ENCODE results near the gene ZNF277.
"Not testable (repeated sequence)": the region's sequence is repeated elsewhere in the genome, so short reads cannot be mapped to it uniquely, and the experiment has no call there.

The ZNF277 gene

GRCh38 chr7:112292162-112292561 lies 85.7 kb downstream of the ZNF277 start:
- DNase-seq (no peak), ATAC-seq (replicated peaks) (no peak)
- Mint-ChIP-seq H3K27ac (no peak overlapping the region), H3K4me3 (no peak overlapping the region), H3K36me3 (peaks cover 9 to 28% of the 10 kb centered on the region in 2 donors), H3K4me1 (peaks cover 0 to 3% of the 10 kb centered on the region in 2 donors), H3K9me3 (no peaks in the 10 kb centered on the region), H3K27me3 (no peaks in the 10 kb centered on the region)

GRCh38 chr7:112293416-112293815 lies 86.9 kb downstream of the ZNF277 start:
- ATAC-seq (replicated peaks) (no peak), DNase-seq (no peak)
- no peak overlapping the region for H3K4me3 Mint-ChIP-seq
- peaks cover 0 to 3% of the 10 kb centered on the region in 2 donors for H3K4me1 Mint-ChIP-seq
- no peaks in the 10 kb centered on the region for H3K27me3 Mint-ChIP-seq
- H3K27ac Mint-ChIP-seq, result no peak overlapping the region
- H3K9me3 Mint-ChIP-seq, result no peaks in the 10 kb centered on the region
- peaks cover 7 to 33% of the 10 kb centered on the region in 2 donors for H3K36me3 Mint-ChIP-seq

- Mint-ChIP-seq H3K4me3 (no peak overlapping the region), H3K27me3 (no peaks in the 10 kb centered on the region), H3K27ac (no peak overlapping the region), H3K9me3 (no peaks in the 10 kb centered on the region), H3K4me1 (peaks cover 0 to 3% of the 10 kb centered on the region in 2 donors), H3K36me3 (peaks cover 17 to 42% of the 10 kb centered on the region in 2 donors)
- DNase-seq (no peak), ATAC-seq (replicated peaks) (no peak)
Measured at GRCh38 chr7:112296432-112296831, 89.9 kb downstream of the ZNF277 start.

GRCh38 chr7:112297681-112298080 lies 91.2 kb downstream of the ZNF277 start:
- ATAC-seq (replicated peaks) (no peak), DNase-seq (no peak)
- Mint-ChIP-seq H3K36me3 (peaks cover 18 to 36% of the 10 kb centered on the region in 2 donors), H3K27me3 (no peaks in the 10 kb centered on the region), H3K27ac (no peak overlapping the region), H3K9me3 (no peaks in the 10 kb centered on the region), H3K4me3 (no peak overlapping the region), H3K4me1 (peaks cover 3 to 6% of the 10 kb centered on the region in 2 donors)

GRCh38 chr7:112298543-112299100 lies 92.1 kb downstream of the ZNF277 start:
- Mint-ChIP-seq H3K36me3 (peaks cover 18 to 36% of the 10 kb centered on the region in 2 donors), H3K9me3 (no peaks in the 10 kb centered on the region), H3K27ac (no peak overlapping the region), H3K27me3 (no peaks in the 10 kb centered on the region), H3K4me1 (peaks cover 6 to 7% of the 10 kb centered on the region in 2 donors), H3K4me3 (no peak overlapping the region)
- DNase-seq (no peak), ATAC-seq (replicated peaks) (no peak)

- no peaks in the 10 kb centered on the region for H3K27me3 Mint-ChIP-seq
- no peak overlapping the region for H3K27ac Mint-ChIP-seq
- peaks cover 20 to 36% of the 10 kb centered on the region in 2 donors for H3K36me3 Mint-ChIP-seq
- no peak overlapping the region for H3K4me3 Mint-ChIP-seq
- no peaks in the 10 kb centered on the region for H3K9me3 Mint-ChIP-seq
- DNase-seq (no peak), ATAC-seq (replicated peaks) (no peak)
- peaks cover 4 to 6% of the 10 kb centered on the region in 2 donors for H3K4me1 Mint-ChIP-seq
Measured at GRCh38 chr7:112300072-112300471, 93.6 kb downstream of the ZNF277 start.

- peaks cover 20 to 36% of the 10 kb centered on the region in 2 donors for H3K36me3 Mint-ChIP-seq
Measured at GRCh38 chr7:112300831-112301407, 94.4 kb downstream of the ZNF277 start.

GRCh38 chr7:112302566-112302965 lies 96.1 kb downstream of the ZNF277 start:
- Mint-ChIP-seq H3K4me3 (no peak overlapping the region), H3K4me1 (peaks cover 4 to 6% of the 10 kb centered on the region in 2 donors)
- DNase-seq, result no peak

More at GRCh38 chr7:112300831-112301407, 94.4 kb downstream of the ZNF277 start:
- Mint-ChIP-seq H3K27ac (no peak overlapping the region), H3K27me3 (no peaks in the 10 kb centered on the region), H3K4me3 (no peak overlapping the region), H3K9me3 (no peaks in the 10 kb centered on the region), H3K4me1 (peaks cover 4 to 6% of the 10 kb centered on the region in 2 donors)
- DNase-seq, result no peak
- ATAC-seq (replicated peaks), result no peak

GRCh38 chr7:112306903-112307302 lies 100.4 kb downstream of the ZNF277 start:
- ATAC-seq (replicated peaks), result no peak
- Mint-ChIP-seq H3K27me3 (no peaks in the 10 kb centered on the region), H3K4me1 (peaks cover 4 to 6% of the 10 kb centered on the region in 2 donors), H3K36me3 (peaks cover 34 to 42% of the 10 kb centered on the region in 2 donors), H3K4me3 (no peak overlapping the region), H3K9me3 (peaks cover 9 to 11% of the 10 kb centered on the region in 2 donors), H3K27ac (no peak overlapping the region)
- no peak for DNase-seq

More at GRCh38 chr7:112302566-112302965, 96.1 kb downstream of the ZNF277 start:
- Mint-ChIP-seq H3K27me3 (no peaks in the 10 kb centered on the region), H3K27ac (no peak overlapping the region), H3K36me3 (peaks cover 20 to 36% of the 10 kb centered on the region in 2 donors), H3K9me3 (no peaks in the 10 kb centered on the region)
- ATAC-seq (replicated peaks), result no peak

GRCh38 chr7:112307506-112307905 lies 101.0 kb downstream of the ZNF277 start:
- peaks cover 9 to 11% of the 10 kb centered on the region in 2 donors for H3K9me3 Mint-ChIP-seq
- no peak for DNase-seq

GRCh38 chr7:112308974-112309373 lies 102.5 kb downstream of the ZNF277 start:
- ATAC-seq (replicated peaks) (no peak), DNase-seq (no peak)
- Mint-ChIP-seq H3K27me3 (no peaks in the 10 kb centered on the region), H3K36me3 (peaks cover 30 to 45% of the 10 kb centered on the region in 2 donors), H3K9me3 (peaks cover 9 to 11% of the 10 kb centered on the region in 2 donors), H3K4me1 (no peaks in the 10 kb centered on the region), H3K27ac (no peak overlapping the region), H3K4me3 (no peak overlapping the region)

More at GRCh38 chr7:112307506-112307905, 101.0 kb downstream of the ZNF277 start:
- ATAC-seq (replicated peaks), result no peak
- no peak overlapping the region for H3K27ac Mint-ChIP-seq
- peaks cover 34 to 42% of the 10 kb centered on the region in 2 donors for H3K36me3 Mint-ChIP-seq
- no peaks in the 10 kb centered on the region for H3K27me3 Mint-ChIP-seq
- H3K4me3 Mint-ChIP-seq, result no peak overlapping the region
- peaks cover 3 to 5% of the 10 kb centered on the region in 2 donors for H3K4me1 Mint-ChIP-seq

GRCh38 chr7:112316803-112317202 lies 110.3 kb downstream of the ZNF277 start:
- ATAC-seq (replicated peaks); H3K27ac Mint-ChIP-seq; H3K27me3 Mint-ChIP-seq; H3K4me3 Mint-ChIP-seq; H3K9me3 Mint-ChIP-seq; DNase-seq; H3K4me1 Mint-ChIP-seq: not testable (repeated sequence)
- peaks cover 52 to 66% of the 10 kb centered on the region in 2 donors for H3K36me3 Mint-ChIP-seq

- ATAC-seq (replicated peaks) (no peak), DNase-seq (no peak)
- H3K27me3 Mint-ChIP-seq, result no peaks in the 10 kb centered on the region
- no peak overlapping the region for H3K4me3 Mint-ChIP-seq
- peaks cover 3 to 4% of the 10 kb centered on the region in 2 donors for H3K9me3 Mint-ChIP-seq
- H3K27ac Mint-ChIP-seq, result no peak overlapping the region
- no peaks in the 10 kb centered on the region for H3K4me1 Mint-ChIP-seq
- peaks cover 53 to 64% of the 10 kb centered on the region in 2 donors for H3K36me3 Mint-ChIP-seq
Measured at GRCh38 chr7:112322070-112322469, 115.6 kb downstream of the ZNF277 start.

- no peak for ATAC-seq (replicated peaks)
- Mint-ChIP-seq H3K4me3 (no peak overlapping the region), H3K4me1 (no peaks in the 10 kb centered on the region), H3K9me3 (no peaks in the 10 kb centered on the region), H3K27me3 (no peaks in the 10 kb centered on the region), H3K27ac (no peak overlapping the region), H3K36me3 (peaks cover 28 to 47% of the 10 kb centered on the region in 2 donors)
- no peak for DNase-seq
Measured at GRCh38 chr7:112327566-112327965, 121.1 kb downstream of the ZNF277 start.

GRCh38 chr7:112331492-112331891 lies 125.0 kb downstream of the ZNF277 start:
- H3K36me3 Mint-ChIP-seq, result peaks cover 26 to 44% of the 10 kb centered on the region in 2 donors
- ATAC-seq (replicated peaks), result no peak

More at GRCh38 chr7:112331492-112331891, 125.0 kb downstream of the ZNF277 start:
- no peak for DNase-seq
- Mint-ChIP-seq H3K9me3 (no peaks in the 10 kb centered on the region), H3K4me1 (no peaks in the 10 kb centered on the region), H3K27me3 (no peaks in the 10 kb centered on the region), H3K4me3 (no peak overlapping the region), H3K27ac (no peak overlapping the region)
